HepG2 (cell line): ENCODE results near the gene TMEM144. TPM values are rescaled to one million over a fixed set of nuclear protein-coding genes. Genes with fewer than 3 reads are reported as not detected.

Source experiments
- ATAC-seq: fragments of 200-7000 bp; cut with Tn5 transposase; 3 replicates; pipeline ENCODE4 v1.9.1; 2020; ENCODE audit warnings: mild to moderate bottlenecking, moderate library complexity
- BruUV-seq: library from RNA; stranded (reverse); fragments of 400-500 nt; replicated peaks from 2 replicates; lab custom pipeline; 2021; lab: Mats Ljungman, UMichigan
- CTCF ChIA-PET: fragments of 300-600 bp; formaldehyde crosslinking; extraction: SDS; loops from one replicate; lab custom pipeline; 2021; ENCODE audit warnings: low total read pairs, inconsistent platforms, low intra/inter-chr PET ratio; lab: Yijun Ruan, JAX
- POLR2A ChIA-PET: fragments of 350-600 bp; sonication (Branson Sonifier 250); formaldehyde crosslinking; loops from one replicate; lab custom pipeline; 2020; ENCODE audit warnings: antibody characterized with exemption, inconsistent platforms; lab: Yijun Ruan, JAX
- DNase-seq: peaks from one replicate; pipeline ENCODE4 v3.0.0-alpha.2; 2015; ENCODE audit warnings: low spot score
- FAIRE-seq: peaks from 3 replicates; lab custom pipeline; 2011; peaks lifted over from hg19 to GRCh38; lab: Jason Lieb, UNC
- H2AFZ ChIP-seq: one replicate; pipeline ENCODE4 v1.6.1; 2011; ENCODE audit warnings: low read length, inconsistent platforms
- H3K27ac ChIP-seq: fragments of 300-600 bp; 3 replicates; pipeline ENCODE4 v1.8.0; 2011; ENCODE audit warnings: mixed run types, mild to moderate bottlenecking, mixed read lengths, low read length, inconsistent platforms; ENCODE audit not compliant: insufficient read depth; ENCODE audit errors: extremely low read length
- H3K27me3 ChIP-seq, 2 experiments: fragments of 200-600 bp in 1 of 2; 2 replicates in 1 of 2; 3 replicates in 1 of 2; pipeline versions ENCODE4 v1.6.0 to v1.8.0; 2011; ENCODE audit warnings: low read length in 2 of 2, mild to moderate bottlenecking in 2 of 2, moderate library complexity in 2 of 2, inconsistent platforms in 1 of 2; ENCODE audit not compliant: insufficient read depth in 2 of 2, control insufficient read depth in 1 of 2
- H3K36me3 ChIP-seq, 2 experiments: fragments of 200-600 bp in 1 of 2; replicated peaks in 1 of 2; 2 replicates in 1 of 2; 3 replicates in 1 of 2; pipeline versions ENCODE4 v1.5.1 to v1.8.0; 2011; ENCODE audit warnings: low read length in 2 of 2, inconsistent platforms in 1 of 2; ENCODE audit not compliant: insufficient read depth in 2 of 2, control insufficient read depth in 1 of 2
- H3K4me1 ChIP-seq: 2 replicates; pipeline ENCODE4 v1.5.1; 2012; ENCODE audit warnings: low read length, inconsistent platforms; ENCODE audit not compliant: insufficient read depth
- H3K4me2 ChIP-seq: 2 replicates; pipeline ENCODE4 v1.6.0; 2011; ENCODE audit warnings: low read depth, low read length, inconsistent platforms
- H3K4me3 ChIP-seq, 3 experiments: fragments of 200-600 bp in 1 of 3; sonication (generic), shearing (Covaris generic) in 1 of 3; replicated peaks in 1 of 3; 2 replicates each; pipeline ENCODE4 v1.5.1; 2011 to 2016; ENCODE audit warnings: low read length in 3 of 3, inconsistent platforms in 2 of 3, low read depth in 2 of 3, mild to moderate bottlenecking in 2 of 3, control low read depth in 1 of 3, mixed read lengths in 1 of 3; ENCODE audit not compliant: insufficient read depth in 1 of 3
- H3K79me2 ChIP-seq: one replicate; pipeline ENCODE4 v1.6.1; 2011; ENCODE audit warnings: low read length, inconsistent platforms; ENCODE audit not compliant: insufficient read depth
- H3K9ac ChIP-seq: 2 replicates; pipeline ENCODE4 v1.6.0; 2011; ENCODE audit warnings: mild to moderate bottlenecking, low read depth, low read length, inconsistent platforms; ENCODE audit not compliant: insufficient read depth
- H3K9me3 ChIP-seq: 2 replicates; pipeline ENCODE4 v1.5.1; 2012; ENCODE audit warnings: mild to moderate bottlenecking, low read length
- H4K20me1 ChIP-seq: 2 replicates; pipeline ENCODE4 v1.6.0; 2011; ENCODE audit warnings: inconsistent platforms, mild to moderate bottlenecking, low read length, moderate library complexity; ENCODE audit not compliant: insufficient read depth
- FOXA1 ChIP-seq, 2 experiments: fragments of 450-650 bp in 1 of 2; sonication (generic) in 1 of 2; formaldehyde crosslinking in 1 of 2; IDR thresholded peaks; 2 replicates each; pipeline versions ENCODE4 v1.4.0 to v1.6.1; 2016 to 2020; ENCODE audit warnings: missing genetic modification reagents in 1 of 2
- PHF20 ChIP-seq: sonication (generic); formaldehyde crosslinking; IDR thresholded peaks from 2 replicates; pipeline ENCODE4 v1.5.0; 2020; ENCODE audit warnings: mild to moderate bottlenecking, missing genetic modification reagents
- SOX5 ChIP-seq: IDR thresholded peaks from 2 replicates; pipeline ENCODE4 v1.6.1; 2016; ENCODE audit warnings: borderline replicate concordance
- YEATS2 ChIP-seq: sonication (generic); formaldehyde crosslinking; IDR thresholded peaks from 2 replicates; pipeline ENCODE4 v1.4.0; 2020; ENCODE audit warnings: missing genetic modification reagents, borderline replicate concordance
- ZMYM4 ChIP-seq: sonication (generic); formaldehyde crosslinking; IDR thresholded peaks from 2 replicates; pipeline ENCODE4 v1.8.1; 2023; ENCODE audit warnings: mild to moderate bottlenecking, missing genetic modification reagents
- ZNF263 ChIP-seq: sonication (generic); formaldehyde crosslinking; IDR thresholded peaks from 2 replicates; pipeline ENCODE4 v1.4.0; 2020; ENCODE audit warnings: missing genetic modification reagents
- ZNF383 ChIP-seq: sonication (generic); formaldehyde crosslinking; IDR thresholded peaks from 2 replicates; pipeline ENCODE4 v1.4.0; 2020; ENCODE audit warnings: missing genetic modification reagents, mild to moderate bottlenecking, borderline replicate concordance
- ZNF451 ChIP-seq: sonication (generic); formaldehyde crosslinking; IDR thresholded peaks from 2 replicates; pipeline ENCODE4 v1.5.0; 2020; ENCODE audit warnings: mild to moderate bottlenecking, missing genetic modification reagents
- ZNF724P ChIP-seq: sonication (generic); formaldehyde crosslinking; IDR thresholded peaks from 2 replicates; pipeline ENCODE4 v1.8.0; 2022; ENCODE audit warnings: missing genetic modification reagents, borderline replicate concordance
- WGBS: methylation state at CpG from one replicate; pipeline ENCODE4 v1.1.6; 2017; ENCODE audit warnings: low lambda C conversion rate; 5-methylcytosine and 5-hydroxymethylcytosine counted together
- in situ Hi-C: cut with HindIII; loops from 2 replicates; pipeline ENCODE4 v1.10.0; 2017; ENCODE audit warnings: low pct_unique_long_range_greater_than_20kb; ENCODE audit not compliant: extremely low pct_ligation_motif_present
- intact Hi-C: fragments of 100-400 bp; cut with micrococcal nuclease; formaldehyde crosslinking; loops from one replicate; pipeline ENCODE4 v1.10.0; 2022; ENCODE audit not compliant: unreplicated experiment
- polyA plus RNA-seq, 8 experiments: library from polyadenylated mRNA; depleted of rRNA in 3 of 8; stranded (reverse) in 7 of 8; unstranded in 1 of 8; fragments of >200 nt; fragmentation: Illumina TruSeq in 4 of 8; extraction: Trizol in 4 of 8; gene quantifications; 2 replicates each; pipeline versions ENCODE4 v1.2.1 to v1.2.3, GENCODE V29; 2011 to 2016; ENCODE audit warnings: low read depth in 4 of 8, missing spikeins in 1 of 8, mixed read lengths in 1 of 8; ENCODE audit not compliant: insufficient read depth in 1 of 8
- total RNA-seq, 5 experiments: library from RNA; depleted of rRNA; stranded (reverse); fragments of >200 nt; fragmentation: Illumina TruSeq; extraction: Trizol; gene quantifications; 2 replicates each; pipeline ENCODE4 v1.2.3, GENCODE V29; 2016; ENCODE audit warnings: low read depth in 1 of 5
- TF ChIP-seq, protein P1 (sequence below), 2 experiments: sonication (generic) in 1 of 2; formaldehyde crosslinking in 1 of 2; IDR thresholded peaks; 2 replicates each; pipeline versions ENCODE4 v1.4.0 to v1.6.1; 2016 to 2020; ENCODE audit warnings: borderline replicate concordance in 1 of 2, low read depth in 1 of 2, mild to moderate bottlenecking in 1 of 2, missing genetic modification reagents in 1 of 2
- TF ChIP-seq, protein P2 (sequence below): sonication (generic); formaldehyde crosslinking; IDR thresholded peaks from 2 replicates; pipeline ENCODE4 v1.4.0; 2020; ENCODE audit warnings: missing genetic modification reagents
- TF ChIP-seq, protein P3 (sequence below): IDR thresholded peaks from 2 replicates; pipeline ENCODE4 v1.6.1; 2018; ENCODE audit warnings: missing genetic modification reagents, mild to moderate bottlenecking, missing compliant biosample characterization

The TMEM144 gene
- total and polyA plus RNA-seq, 2 of the 13 experiments (the other 11 are each of a cell fraction or from before 2014, with no cell fraction given), result 10.9 to 12.3 TPM

DNA sequence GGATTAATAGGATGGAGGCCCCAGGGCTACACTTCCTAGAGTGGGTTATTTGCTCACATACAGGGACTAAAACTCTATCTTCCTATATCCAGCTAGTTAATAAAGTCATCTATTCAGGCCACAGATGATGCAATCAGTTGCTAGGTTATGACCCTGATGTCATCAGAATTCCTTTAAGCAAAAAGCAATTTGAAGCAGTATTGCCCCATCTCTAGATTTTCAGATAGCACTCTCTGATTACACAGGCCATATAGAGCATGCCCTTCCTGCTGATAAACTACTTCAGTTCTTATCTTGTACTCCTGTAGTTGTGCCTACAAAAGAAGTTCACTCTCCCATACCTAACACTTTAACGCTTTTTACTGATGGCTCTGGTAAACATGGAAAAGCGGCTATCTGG, 84.8 kb downstream of the TMEM144 start (continued):
- TF ChIP-seq, protein P1, sequence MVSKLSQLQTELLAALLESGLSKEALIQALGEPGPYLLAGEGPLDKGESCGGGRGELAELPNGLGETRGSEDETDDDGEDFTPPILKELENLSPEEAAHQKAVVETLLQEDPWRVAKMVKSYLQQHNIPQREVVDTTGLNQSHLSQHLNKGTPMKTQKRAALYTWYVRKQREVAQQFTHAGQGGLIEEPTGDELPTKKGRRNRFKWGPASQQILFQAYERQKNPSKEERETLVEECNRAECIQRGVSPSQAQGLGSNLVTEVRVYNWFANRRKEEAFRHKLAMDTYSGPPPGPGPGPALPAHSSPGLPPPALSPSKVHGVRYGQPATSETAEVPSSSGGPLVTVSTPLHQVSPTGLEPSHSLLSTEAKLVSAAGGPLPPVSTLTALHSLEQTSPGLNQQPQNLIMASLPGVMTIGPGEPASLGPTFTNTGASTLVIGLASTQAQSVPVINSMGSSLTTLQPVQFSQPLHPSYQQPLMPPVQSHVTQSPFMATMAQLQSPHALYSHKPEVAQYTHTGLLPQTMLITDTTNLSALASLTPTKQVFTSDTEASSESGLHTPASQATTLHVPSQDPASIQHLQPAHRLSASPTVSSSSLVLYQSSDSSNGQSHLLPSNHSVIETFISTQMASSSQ (IDR thresholded peaks at IDR 0.05; ENCODE audit: low read depth), result no peak; the same call in 1 of the 2 replicates
- TF ChIP-seq, protein P1 (CRISPR knock-in tag; IDR thresholded peaks at IDR 0.05; ENCODE audit: borderline replicate concordance), result no peak; the same call in 1 of the 2 replicates
- TF ChIP-seq YEATS2 (CRISPR knock-in tag) (no peak), PHF20 (CRISPR knock-in tag) (no peak), ZNF451 (CRISPR knock-in tag) (no peak), FOXA1 (IDR thresholded peaks at IDR 0.05) (no peak), FOXA1 (CRISPR knock-in tag; IDR thresholded peaks at IDR 0.05) (peak; percentile 59; the same call in 1 of the 2 replicates), ZMYM4 (CRISPR knock-in tag) (0 out of 2 replicates have a peak, but pooled peaks have one; percentile 23)

DNA sequence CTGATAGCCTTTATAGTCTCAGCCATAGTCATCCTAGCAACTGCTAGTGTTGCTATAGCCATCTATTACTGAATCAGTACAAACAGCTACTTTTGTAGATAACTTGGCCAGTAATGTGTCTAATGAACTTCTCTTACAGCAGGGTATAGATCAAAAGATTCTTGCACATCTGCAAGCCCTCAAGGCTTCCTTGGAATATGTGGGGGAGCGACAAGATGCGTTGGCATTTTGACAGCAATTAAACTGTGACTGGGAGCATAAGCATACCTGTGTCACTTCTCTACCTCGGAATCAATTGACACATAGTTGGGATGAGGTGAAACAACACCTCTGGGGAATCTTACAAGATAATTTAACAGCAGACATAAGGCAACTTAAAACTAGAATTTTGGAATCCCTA, 87.6 kb downstream of the TMEM144 start:
- ChIA-PET POLR2A (no interaction called here), CTCF (no interaction called here)
- no peak for DNase-seq
- intact Hi-C loops (no loop called here), in situ Hi-C loops (no loop called here)
- Histone ChIP-seq H3K4me2 (no peak overlapping the region), H3K36me3 (no peaks in the 10 kb centered on the region), H3K9me3 (peaks cover 27% of the 10 kb centered on the region), H3K27ac (no peak overlapping the region), H2AFZ (no peak overlapping the region), H3K27me3 (peaks cover 0 to 4% of the 10 kb centered on the region in 2 experiments; a peak in 1 of 5 replicates), H3K79me2 (no peaks in the 10 kb centered on the region), H4K20me1 (no peaks in the 10 kb centered on the region), H3K9ac (no peak overlapping the region), H3K4me3 (no peak overlapping the region), H3K4me1 (peaks cover 45% of the 10 kb centered on the region)
- TF ChIP-seq ZNF263 (CRISPR knock-in tag), result no peak
- TF ChIP-seq, protein P2, sequence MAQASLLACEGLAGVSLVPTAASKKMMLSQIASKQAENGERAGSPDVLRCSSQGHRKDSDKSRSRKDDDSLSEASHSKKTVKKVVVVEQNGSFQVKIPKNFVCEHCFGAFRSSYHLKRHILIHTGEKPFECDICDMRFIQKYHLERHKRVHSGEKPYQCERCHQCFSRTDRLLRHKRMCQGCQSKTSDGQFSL (CRISPR knock-in tag), result no peak
- no peak for TF ChIP-seq ZNF724P (CRISPR knock-in tag)
- TF ChIP-seq, protein P3, sequence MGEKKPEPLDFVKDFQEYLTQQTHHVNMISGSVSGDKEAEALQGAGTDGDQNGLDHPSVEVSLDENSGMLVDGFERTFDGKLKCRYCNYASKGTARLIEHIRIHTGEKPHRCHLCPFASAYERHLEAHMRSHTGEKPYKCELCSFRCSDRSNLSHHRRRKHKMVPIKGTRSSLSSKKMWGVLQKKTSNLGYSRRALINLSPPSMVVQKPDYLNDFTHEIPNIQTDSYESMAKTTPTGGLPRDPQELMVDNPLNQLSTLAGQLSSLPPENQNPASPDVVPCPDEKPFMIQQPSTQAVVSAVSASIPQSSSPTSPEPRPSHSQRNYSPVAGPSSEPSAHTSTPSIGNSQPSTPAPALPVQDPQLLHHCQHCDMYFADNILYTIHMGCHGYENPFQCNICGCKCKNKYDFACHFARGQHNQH (CRISPR knock-in tag), result no peak
- no peak for TF ChIP-seq ZNF383 (CRISPR knock-in tag)
- no peak for TF ChIP-seq SOX5
- WGBS, result 83% methylated on average over 3 of the region's 3 CpGs
- no TSS peak for BruUV-seq
- FAIRE-seq, result no peak
- ATAC-seq, result no peak
